ENCODE data around the gene USP30. TPM values are rescaled to one million over a fixed set of nuclear protein-coding genes. Genes with fewer than 3 reads are reported as not detected.
"Not testable (repeated sequence)": the region's sequence is repeated elsewhere in the genome, so short reads cannot be mapped to it uniquely, and the experiment has no call there.

The USP30 gene
- polyA plus RNA-seq (ENCODE audit: insufficient read length in 12 of 12): 10 to 100 TPM in 11 of 12 donors, not detected in 1; 11.7 to 33.8 (median 14.1) TPM
- long read RNA-seq, donor 1, partial matches to known transcripts: 15 of 22 reads
- long read RNA-seq, donor 1, other reads (novel, unspliced or antisense): 6 of 22 reads
- long read RNA-seq, donor 2, partial matches to known transcripts: 6 of 10 reads
- long read RNA-seq, donor 2, other reads (novel, unspliced or antisense): 0 of 10 reads
- long read RNA-seq, donor 3: 0 reads
- long read RNA-seq, donor 4, partial matches to known transcripts: 0 of 1 reads
- long read RNA-seq, donor 4, other reads (novel, unspliced or antisense): 0 of 1 reads
- long read RNA-seq, donor 5: 0 reads
- long read RNA-seq, donor 6: 0 reads
- long read RNA-seq, donor 7, partial matches to known transcripts: 0 of 1 reads
- long read RNA-seq, donor 7, other reads (novel, unspliced or antisense): 0 of 1 reads
- long read RNA-seq, donor 8: 0 reads
- long read RNA-seq, donor 9, partial matches to known transcripts: 0 of 1 reads
- long read RNA-seq, donor 9, other reads (novel, unspliced or antisense): 0 of 1 reads
- long read RNA-seq, donor 10, partial matches to known transcripts: 0 of 3 reads
- long read RNA-seq, donor 10, other reads (novel, unspliced or antisense): 0 of 3 reads
- long read RNA-seq, donor 11, partial matches to known transcripts: 0 of 2 reads
- long read RNA-seq, donor 11, other reads (novel, unspliced or antisense): 0 of 2 reads

- peak; percentile 91 for DNase-seq
Observed at GRCh38 chr12:109052414-109053323, at the start of gene USP30. Gene USP30 (plus strand): TSS chr12:109052576. CDS start chr12:109052679, 103 bp downstream.

GRCh38 chr12:109004017-109004416, 48.4 kb upstream of the USP30 start:
- no peak for DNase-seq

GRCh38 chr12:109009766-109010165, 42.6 kb upstream of the USP30 start:
- DNase-seq: no peak

GRCh38 chr12:109010259-109010658, 42.1 kb upstream of the USP30 start:
- no peak for DNase-seq

- no peak for DNase-seq
Observed at GRCh38 chr12:109014984-109015765, 37.2 kb upstream of the USP30 start.

- no peak for DNase-seq
Observed at GRCh38 chr12:109016016-109016415, 36.4 kb upstream of the USP30 start.

- no peak for DNase-seq
Observed at GRCh38 chr12:109016978-109017377, 35.4 kb upstream of the USP30 start.

- no peak for DNase-seq
Observed at GRCh38 chr12:109018296-109018695, 34.1 kb upstream of the USP30 start.

GRCh38 chr12:109020146-109020795, 32.1 kb upstream of the USP30 start:
- no peak for DNase-seq

- DNase-seq: peak; percentile 77
Observed at GRCh38 chr12:109020796-109021380, 31.5 kb upstream of the USP30 start, which contains the start of gene SVOP. Gene SVOP (minus strand): TSS chr12:109021068. CDS start chr12:109020868, 200 bp downstream.

- DNase-seq: no peak
Observed at GRCh38 chr12:109027767-109028166, 24.6 kb upstream of the USP30 start.

GRCh38 chr12:109028624-109029023, 23.8 kb upstream of the USP30 start:
- not testable (repeated sequence) for DNase-seq

GRCh38 chr12:109029411-109029810, 23.0 kb upstream of the USP30 start:
- no peak for DNase-seq

GRCh38 chr12:109033239-109034196, 18.9 kb upstream of the USP30 start:
- no peak for DNase-seq

GRCh38 chr12:109036975-109037374, 15.4 kb upstream of the USP30 start:
- DNase-seq: no peak

- no peak for DNase-seq
Observed at GRCh38 chr12:109044241-109044640, 8.1 kb upstream of the USP30 start.

GRCh38 chr12:109047081-109047805, 5.1 kb upstream of the USP30 start:
- no peak for DNase-seq

- not testable (repeated sequence) for DNase-seq
Observed at GRCh38 chr12:109048706-109049105, 3.7 kb upstream of the USP30 start.

Data from muscle of arm (tissue), 14 donors.